WERI-Rb-1 (cell line): Measurements from ENCODE around the gene HOMER1.
A peak's percentile ranks its signal among the peaks of the same experiment; 100 is the strongest.

ENCODE experiments used
- DNase-seq: peaks from one replicate; pipeline ENCODE4 v3.0.0-alpha.2; 2020
- H3K27ac ChIP-seq: fragments of 250-450 bp; sonication (Bioruptor Pico); 2 replicates; pipeline ENCODE4 v1.5.1; 2020; ENCODE audit warnings: mild to moderate bottlenecking, moderate library complexity
- H3K27me3 ChIP-seq: fragments of 250-450 bp; sonication (Bioruptor Pico); 2 replicates; pipeline ENCODE4 v1.5.1; 2021; ENCODE audit warnings: mild to moderate bottlenecking, low read depth, moderate library complexity; ENCODE audit not compliant: insufficient read depth, severe bottlenecking
- H3K36me3 ChIP-seq: fragments of 250-450 bp; sonication (Bioruptor Pico); 2 replicates; pipeline ENCODE4 v1.5.1; 2020; ENCODE audit warnings: mild to moderate bottlenecking, moderate library complexity
- H3K4me3 ChIP-seq: 2 replicates; pipeline ENCODE4 v1.5.1; 2011; ENCODE audit warnings: low read depth, mild to moderate bottlenecking, control low read depth, low read length
- H3K9me3 ChIP-seq: fragments of 250-450 bp; sonication (Bioruptor Pico); 2 replicates; pipeline ENCODE4 v1.5.1; 2021; ENCODE audit warnings: mild to moderate bottlenecking, moderate library complexity; ENCODE audit not compliant: severe bottlenecking
- TF ChIP-seq, protein P1 (sequence below): IDR thresholded peaks from 2 replicates; pipeline ENCODE4 v1.5.1; 2011; ENCODE audit warnings: low read depth, mild to moderate bottlenecking, control low read depth, inconsistent platforms, low read length

The HOMER1 gene

DNA sequence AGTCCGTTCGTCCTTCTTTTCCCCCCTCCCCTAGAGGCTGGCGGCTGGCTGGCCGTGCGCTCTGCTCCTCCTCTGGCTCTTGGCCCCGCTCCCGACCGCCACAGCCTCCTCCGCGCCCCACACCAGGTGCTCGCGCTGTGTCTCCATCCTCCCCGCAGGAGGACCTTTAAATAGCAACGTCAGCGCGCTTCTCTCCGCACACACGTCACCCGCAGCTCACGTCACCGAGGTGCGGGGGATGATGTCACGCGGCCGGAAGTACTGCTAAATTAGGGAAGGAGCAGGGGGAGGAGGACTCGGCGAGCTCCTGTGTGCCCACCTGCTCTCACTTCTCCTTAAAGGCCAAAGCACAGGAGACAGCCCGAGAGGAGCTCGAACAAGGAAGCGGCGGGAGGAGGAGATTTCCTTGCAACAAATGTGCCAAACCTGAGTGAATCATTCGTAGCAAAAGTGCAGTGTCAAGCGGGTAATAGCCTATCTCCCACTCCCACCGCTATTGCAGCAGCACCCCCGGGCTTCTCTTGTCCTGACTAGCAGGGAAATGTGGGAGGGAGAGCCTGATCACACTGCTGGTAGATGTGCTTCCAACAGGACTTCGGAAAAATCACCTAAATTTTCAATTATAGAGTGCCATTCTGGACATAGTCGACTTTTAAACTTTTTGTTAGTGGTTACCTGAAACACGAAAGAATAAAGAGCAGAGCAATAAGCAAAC, 614 bp upstream of the HOMER1 start:
- H3K36me3 ChIP-seq: no peaks in the 10 kb centered on the region; the same call in 1 of the 2 replicates
- TF ChIP-seq, protein P1, sequence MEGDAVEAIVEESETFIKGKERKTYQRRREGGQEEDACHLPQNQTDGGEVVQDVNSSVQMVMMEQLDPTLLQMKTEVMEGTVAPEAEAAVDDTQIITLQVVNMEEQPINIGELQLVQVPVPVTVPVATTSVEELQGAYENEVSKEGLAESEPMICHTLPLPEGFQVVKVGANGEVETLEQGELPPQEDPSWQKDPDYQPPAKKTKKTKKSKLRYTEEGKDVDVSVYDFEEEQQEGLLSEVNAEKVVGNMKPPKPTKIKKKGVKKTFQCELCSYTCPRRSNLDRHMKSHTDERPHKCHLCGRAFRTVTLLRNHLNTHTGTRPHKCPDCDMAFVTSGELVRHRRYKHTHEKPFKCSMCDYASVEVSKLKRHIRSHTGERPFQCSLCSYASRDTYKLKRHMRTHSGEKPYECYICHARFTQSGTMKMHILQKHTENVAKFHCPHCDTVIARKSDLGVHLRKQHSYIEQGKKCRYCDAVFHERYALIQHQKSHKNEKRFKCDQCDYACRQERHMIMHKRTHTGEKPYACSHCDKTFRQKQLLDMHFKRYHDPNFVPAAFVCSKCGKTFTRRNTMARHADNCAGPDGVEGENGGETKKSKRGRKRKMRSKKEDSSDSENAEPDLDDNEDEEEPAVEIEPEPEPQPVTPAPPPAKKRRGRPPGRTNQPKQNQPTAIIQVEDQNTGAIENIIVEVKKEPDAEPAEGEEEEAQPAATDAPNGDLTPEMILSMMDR: no peak
- DNase-seq: peak; percentile 94
- peak overlapping the region; percentile 83 for H3K27ac ChIP-seq
- no peaks in the 10 kb centered on the region for H3K27me3 ChIP-seq
- no peaks in the 10 kb centered on the region for H3K9me3 ChIP-seq
- H3K4me3 ChIP-seq: peak overlapping the region; percentile 65

DNA sequence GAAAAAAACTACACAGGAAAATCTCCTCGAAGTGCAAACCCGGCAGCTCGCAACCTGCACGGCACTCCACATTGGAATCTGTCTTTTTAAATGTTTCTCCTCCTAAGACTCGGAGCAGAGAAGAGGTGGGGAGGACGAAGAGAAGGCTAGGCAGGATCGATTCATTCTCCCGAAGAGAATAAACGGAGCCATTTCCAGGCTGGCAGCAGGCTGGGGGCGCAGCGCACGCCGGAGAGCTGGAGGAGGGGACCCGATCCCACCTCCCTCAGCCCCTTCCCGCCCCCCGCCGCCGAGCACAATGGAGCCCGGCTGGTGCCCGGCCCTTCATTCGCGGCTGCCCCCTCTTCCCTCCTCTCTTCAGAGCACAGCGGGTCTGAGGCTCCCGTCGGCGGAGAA, 628 bp downstream of the HOMER1 start:
- no peak for DNase-seq
- peak overlapping the region; percentile 83 for H3K27ac ChIP-seq
- TF ChIP-seq, protein P1: no peak

DNA sequence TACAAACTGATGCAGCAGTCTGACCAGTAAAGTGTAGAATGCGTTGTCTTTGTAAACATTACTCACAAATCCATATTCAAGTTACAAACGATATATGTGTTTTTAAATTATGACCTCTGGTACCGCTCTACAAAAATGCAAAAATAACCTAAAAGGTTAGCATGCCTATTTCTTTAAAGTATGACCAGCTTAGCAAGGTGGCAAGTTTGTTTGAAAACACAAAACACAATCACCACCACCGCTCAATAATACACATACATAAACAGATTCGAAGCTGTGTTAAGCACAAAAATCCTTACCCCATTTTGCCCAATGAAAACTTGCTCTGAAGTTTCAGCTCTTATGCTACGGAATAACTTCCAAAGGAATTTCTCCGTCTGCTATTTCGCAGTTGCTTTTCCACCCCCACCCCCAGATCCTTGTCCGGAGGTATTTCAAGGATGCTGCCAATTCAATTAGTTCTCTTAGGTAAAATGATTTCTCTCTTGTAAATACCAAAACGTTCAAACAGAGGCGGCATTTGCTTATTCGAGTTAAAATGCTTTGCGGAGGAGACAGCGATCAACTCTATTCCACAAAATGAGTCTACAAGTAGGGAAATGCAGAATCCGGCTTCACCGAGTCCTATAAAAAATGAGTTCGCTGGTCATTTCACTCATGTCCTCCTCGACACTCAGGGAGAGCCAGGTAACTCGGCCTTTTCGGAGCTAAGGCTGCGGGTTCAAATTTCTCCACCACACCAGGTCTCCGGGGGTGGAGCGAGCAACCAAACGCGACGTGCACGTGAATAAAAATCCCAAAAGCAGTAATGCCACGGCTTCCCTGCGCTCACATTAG, 1.2 kb downstream of the HOMER1 start:
- H3K27me3 ChIP-seq: no peaks in the 10 kb centered on the region
- H3K4me3 ChIP-seq: peak overlapping the region; percentile 65
- TF ChIP-seq, protein P1: no peak
- H3K27ac ChIP-seq: peak overlapping the region; percentile 83
- peak; percentile 19 for DNase-seq
- H3K36me3 ChIP-seq: no peaks in the 10 kb centered on the region; the same call in 1 of the 2 replicates
- no peaks in the 10 kb centered on the region for H3K9me3 ChIP-seq

More for the DNA sequence above, 628 bp downstream of the HOMER1 start:
- peak overlapping the region; percentile 65 for H3K4me3 ChIP-seq
- H3K9me3 ChIP-seq: no peaks in the 10 kb centered on the region
- H3K36me3 ChIP-seq: no peaks in the 10 kb centered on the region; the same call in 1 of the 2 replicates
- H3K27me3 ChIP-seq: no peaks in the 10 kb centered on the region

DNA sequence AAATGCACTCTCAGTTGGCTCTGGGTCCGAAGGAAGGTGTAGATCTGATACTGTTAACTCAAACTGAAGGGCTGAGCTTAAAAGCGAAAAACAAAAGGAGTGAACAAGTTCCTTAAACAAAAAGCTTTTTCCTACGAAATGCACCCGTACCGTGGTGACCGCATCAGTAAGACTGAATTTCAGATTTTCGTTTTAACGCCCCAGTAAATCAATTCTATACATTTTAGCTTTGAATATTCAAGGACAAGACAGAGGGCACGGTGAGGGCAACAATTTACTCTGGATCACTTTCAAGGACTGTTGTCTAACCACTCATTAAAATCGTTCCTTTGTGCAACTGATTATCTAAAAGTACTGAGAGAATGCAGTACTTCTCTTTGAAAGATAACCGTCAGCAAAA, 1.9 kb downstream of the HOMER1 start:
- peak overlapping the region; percentile 65 for H3K4me3 ChIP-seq
- H3K27ac ChIP-seq: no peak overlapping the region
- no peaks in the 10 kb centered on the region for H3K9me3 ChIP-seq
- no peaks in the 10 kb centered on the region; the same call in 1 of the 2 replicates for H3K36me3 ChIP-seq
- DNase-seq: no peak
- TF ChIP-seq, protein P1: no peak
- H3K27me3 ChIP-seq: no peaks in the 10 kb centered on the region

DNA sequence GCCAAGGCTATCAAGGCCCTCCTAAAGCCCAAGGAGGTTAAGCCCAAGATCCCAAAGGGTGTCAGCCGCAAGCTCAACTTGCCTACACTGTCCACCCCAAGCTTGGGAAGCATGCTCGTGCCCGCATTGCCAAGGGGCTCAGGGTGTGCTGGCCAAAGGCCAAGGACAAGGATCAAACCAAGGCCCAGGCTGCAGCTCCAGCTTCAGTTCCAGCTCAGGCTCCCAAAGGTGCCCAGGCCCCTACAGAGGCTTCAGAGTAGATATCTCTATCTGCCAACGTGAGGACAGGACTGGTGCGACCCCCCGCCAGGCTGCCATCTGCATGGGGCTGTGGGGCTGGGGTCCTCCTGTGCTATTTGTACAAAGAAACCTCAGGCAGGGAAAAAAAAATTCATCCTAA, 3.3 kb downstream of the HOMER1 start:
- no peaks in the 10 kb centered on the region for H3K9me3 ChIP-seq
- TF ChIP-seq, protein P1: no peak
- H3K27ac ChIP-seq: no peak overlapping the region
- H3K4me3 ChIP-seq: no peak overlapping the region
- DNase-seq: no peak
- H3K36me3 ChIP-seq: no peaks in the 10 kb centered on the region; the same call in 1 of the 2 replicates
- H3K27me3 ChIP-seq: no peaks in the 10 kb centered on the region
